ENCODE results near the gene EXOC4. TPM values are rescaled to one million over a fixed set of nuclear protein-coding genes. Genes with fewer than 3 reads are reported as not detected.

EXOC4 gene
- total and polyA plus RNA-seq, 2 of the 13 experiments (the other 11 are each of a cell fraction or from before 2014, with no cell fraction given) = 22.5 to 39.0 TPM

GRCh38 chr7:133252858-133253518 is at the start of gene EXOC4 (continued):
- TF ChIP-seq GABPA (IDR thresholded peaks at IDR 0.05; ENCODE audit: low read depth, low read length) (peak; percentile 50), GABPA (CRISPR knock-in tag; IDR thresholded peaks at IDR 0.05; ENCODE audit: low read depth) (peak; percentile 85), SP1 (IDR thresholded peaks at IDR 0.05) (no peak), SP1 (CRISPR knock-in tag; IDR thresholded peaks at IDR 0.05) (no peak), PCBP2 (optimal IDR thresholded peaks at IDR 0.05; ENCODE audit: low read depth, low read length, poor library complexity, severe bottlenecking) (no peak), PAF1 (CRISPR knock-in tag; IDR thresholded peaks at IDR 0.05) (no peak), CBX2 (IDR thresholded peaks at IDR 0.05; ENCODE audit: low read depth, low read length) (no peak), CBX2 (CRISPR knock-in tag; IDR thresholded peaks at IDR 0.05; ENCODE audit: low read depth) (no peak), NFE2L2 (IDR thresholded peaks at IDR 0.05; ENCODE audit: low read length) (no peak), ZBTB20 (CRISPR knock-in tag; IDR thresholded peaks at IDR 0.05; ENCODE audit: borderline replicate concordance, low read depth) (no peak), ZFP37 (CRISPR knock-in tag; IDR thresholded peaks at IDR 0.05; ENCODE audit: borderline replicate concordance) (no peak), HDAC2 (CRISPR knock-in tag; IDR thresholded peaks at IDR 0.05) (no peak), HES4 (CRISPR knock-in tag; IDR thresholded peaks at IDR 0.05; ENCODE audit: borderline replicate concordance) (no peak), ZNF407 (CRISPR knock-in tag; IDR thresholded peaks at IDR 0.05; ENCODE audit: not compliant biosample characterization) (peak; percentile 56)
- TF ChIP-seq, protein P1, sequence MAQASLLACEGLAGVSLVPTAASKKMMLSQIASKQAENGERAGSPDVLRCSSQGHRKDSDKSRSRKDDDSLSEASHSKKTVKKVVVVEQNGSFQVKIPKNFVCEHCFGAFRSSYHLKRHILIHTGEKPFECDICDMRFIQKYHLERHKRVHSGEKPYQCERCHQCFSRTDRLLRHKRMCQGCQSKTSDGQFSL (CRISPR knock-in tag; IDR thresholded peaks at IDR 0.05) = no peak
- TF ChIP-seq, protein P2, sequence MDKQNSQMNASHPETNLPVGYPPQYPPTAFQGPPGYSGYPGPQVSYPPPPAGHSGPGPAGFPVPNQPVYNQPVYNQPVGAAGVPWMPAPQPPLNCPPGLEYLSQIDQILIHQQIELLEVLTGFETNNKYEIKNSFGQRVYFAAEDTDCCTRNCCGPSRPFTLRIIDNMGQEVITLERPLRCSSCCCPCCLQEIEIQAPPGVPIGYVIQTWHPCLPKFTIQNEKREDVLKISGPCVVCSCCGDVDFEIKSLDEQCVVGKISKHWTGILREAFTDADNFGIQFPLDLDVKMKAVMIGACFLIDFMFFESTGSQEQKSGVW (CRISPR knock-in tag; IDR thresholded peaks at IDR 0.05; ENCODE audit: borderline replicate concordance) = no peak
- TF ChIP-seq, protein P3, sequence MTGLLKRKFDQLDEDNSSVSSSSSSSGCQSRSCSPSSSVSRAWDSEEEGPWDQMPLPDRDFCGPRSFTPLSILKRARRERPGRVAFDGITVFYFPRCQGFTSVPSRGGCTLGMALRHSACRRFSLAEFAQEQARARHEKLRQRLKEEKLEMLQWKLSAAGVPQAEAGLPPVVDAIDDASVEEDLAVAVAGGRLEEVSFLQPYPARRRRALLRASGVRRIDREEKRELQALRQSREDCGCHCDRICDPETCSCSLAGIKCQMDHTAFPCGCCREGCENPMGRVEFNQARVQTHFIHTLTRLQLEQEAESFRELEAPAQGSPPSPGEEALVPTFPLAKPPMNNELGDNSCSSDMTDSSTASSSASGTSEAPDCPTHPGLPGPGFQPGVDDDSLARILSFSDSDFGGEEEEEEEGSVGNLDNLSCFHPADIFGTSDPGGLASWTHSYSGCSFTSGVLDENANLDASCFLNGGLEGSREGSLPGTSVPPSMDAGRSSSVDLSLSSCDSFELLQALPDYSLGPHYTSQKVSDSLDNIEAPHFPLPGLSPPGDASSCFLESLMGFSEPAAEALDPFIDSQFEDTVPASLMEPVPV (CRISPR knock-in tag; IDR thresholded peaks at IDR 0.05) = no peak

Measured in HepG2 (cell line).